NCI-H526 (cell line): Measurements from ENCODE around the gene CSMD2.

ENCODE experiments used
- DNase-seq, 2 experiments: peaks; one replicate each; lab custom pipeline; 2025; lab: John Stamatoyannopoulos, UW

CSMD2 gene

DNA sequence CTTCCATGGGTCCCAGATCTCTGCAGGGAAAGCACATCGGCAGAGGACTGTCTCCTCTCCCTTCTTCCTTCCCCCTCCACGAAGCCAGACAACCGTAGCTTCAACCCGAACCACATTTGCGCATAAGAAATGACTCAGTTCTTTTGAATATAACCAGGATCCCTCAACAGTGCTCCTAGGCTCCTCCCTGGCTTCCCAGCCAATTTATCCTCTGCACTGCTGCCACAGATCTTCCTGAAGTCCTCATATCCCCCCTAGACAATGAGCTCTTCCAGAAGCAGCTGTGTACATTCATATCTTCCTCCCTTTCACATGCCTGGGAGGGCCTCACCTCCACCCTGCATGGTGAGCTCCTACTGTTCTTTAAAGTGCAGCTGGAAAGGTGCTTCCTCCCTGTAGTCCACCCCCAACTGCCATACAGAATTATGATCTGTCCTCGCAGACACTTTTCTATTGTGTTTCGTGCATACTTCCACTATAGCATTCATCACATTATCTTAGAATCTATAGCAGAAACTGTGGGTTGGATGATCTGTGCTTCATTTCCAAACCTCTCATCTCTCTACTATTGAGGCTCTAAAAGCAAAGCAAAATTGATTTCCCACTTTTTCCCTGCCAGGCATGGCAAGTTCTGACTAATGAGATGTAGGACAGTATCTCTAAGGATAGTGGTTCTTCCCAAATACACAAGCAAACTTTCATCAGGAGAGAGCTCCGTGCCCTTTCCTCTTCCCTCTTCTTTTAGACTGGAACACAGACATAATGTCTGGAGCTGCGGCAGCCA is 480.4 kb downstream of the CSMD2 start:
- DNase-seq, result no peak

DNA sequence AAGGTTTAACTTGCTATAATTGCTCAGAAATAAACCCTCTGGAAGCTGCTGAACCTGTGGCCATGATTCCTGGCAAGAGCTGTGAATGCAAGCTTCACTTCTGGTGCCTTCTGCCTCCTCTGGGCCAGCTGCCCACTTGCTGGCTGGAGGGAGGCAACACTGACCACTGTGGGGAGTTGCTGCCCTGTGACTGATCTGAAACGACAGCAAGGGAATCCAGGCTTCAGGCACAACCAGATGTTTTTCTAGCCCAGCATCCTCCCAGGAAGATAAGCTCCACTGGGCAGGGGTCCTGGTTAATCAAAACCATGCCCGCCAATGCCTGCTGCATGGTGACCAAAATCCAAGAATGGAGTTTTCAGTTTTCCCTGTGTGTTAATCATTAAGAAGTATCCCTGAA is 481.1 kb downstream of the CSMD2 start:
- DNase-seq, result no peak

DNA sequence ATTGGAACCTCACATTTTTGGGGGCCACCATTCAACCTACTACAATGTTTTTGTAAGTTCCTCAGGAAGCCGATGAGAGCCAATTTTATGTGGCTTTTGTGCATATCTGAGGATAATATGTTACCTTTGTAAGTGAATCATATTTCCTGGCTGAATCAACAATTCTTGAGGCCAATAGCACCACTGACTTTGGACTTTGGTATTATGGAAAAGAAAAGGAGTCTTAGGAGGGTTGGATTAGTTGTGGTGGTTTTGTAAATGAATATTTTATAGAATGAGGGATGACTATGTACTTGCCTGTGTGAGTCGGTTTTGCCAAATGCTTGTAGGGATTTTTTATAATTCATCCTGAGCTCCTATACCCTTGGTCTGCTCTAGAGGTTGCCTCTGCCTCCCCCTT is 482.7 kb downstream of the CSMD2 start:
- DNase-seq, result no peak

DNA sequence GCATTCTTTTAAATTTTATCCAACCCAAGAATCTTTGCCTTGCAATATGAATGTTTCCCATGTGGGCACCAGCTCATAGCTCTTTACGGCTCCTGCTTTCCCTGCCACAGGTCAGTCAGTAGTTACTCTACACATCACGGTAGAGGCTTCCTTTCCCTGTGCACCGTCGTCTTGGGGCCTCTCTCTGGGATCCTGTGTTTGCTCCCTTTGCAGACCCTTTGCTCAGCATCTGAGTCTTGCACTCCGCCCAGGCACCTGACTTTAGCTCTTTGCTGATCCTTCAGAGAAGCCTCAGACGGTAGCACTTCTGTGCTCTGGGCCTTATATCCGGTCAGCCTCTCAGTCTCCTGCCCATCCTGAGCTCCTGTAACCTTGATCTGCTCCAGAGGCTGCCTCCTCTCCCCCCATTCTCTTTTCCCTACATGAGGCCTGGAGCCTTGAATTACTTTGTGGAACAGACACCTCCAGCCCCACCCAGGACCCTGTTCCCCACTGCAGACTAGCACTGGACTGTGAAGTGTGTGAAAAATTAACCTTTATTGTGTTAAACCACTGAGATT is 484.7 kb downstream of the CSMD2 start:
- DNase-seq, result no peak

DNA sequence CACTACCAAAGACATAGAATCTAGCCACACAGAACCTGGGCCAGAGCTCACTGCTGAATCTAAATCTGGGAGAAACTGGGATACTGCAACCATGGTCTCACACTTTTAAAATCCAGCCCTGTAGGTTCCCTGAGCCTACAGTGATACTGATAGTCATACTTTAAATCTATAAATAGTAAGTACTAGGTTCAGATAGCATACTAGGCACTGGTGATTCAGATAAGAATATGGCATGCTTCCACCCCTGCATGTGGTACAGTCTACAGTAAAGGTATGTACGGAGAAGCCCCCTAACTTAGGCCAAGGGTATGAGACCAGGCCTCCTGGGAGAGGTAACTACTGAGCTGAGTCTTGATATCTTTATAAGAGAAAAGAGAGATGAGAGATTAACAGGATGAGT is 494.5 kb downstream of the CSMD2 start:
- DNase-seq, result no peak

DNA sequence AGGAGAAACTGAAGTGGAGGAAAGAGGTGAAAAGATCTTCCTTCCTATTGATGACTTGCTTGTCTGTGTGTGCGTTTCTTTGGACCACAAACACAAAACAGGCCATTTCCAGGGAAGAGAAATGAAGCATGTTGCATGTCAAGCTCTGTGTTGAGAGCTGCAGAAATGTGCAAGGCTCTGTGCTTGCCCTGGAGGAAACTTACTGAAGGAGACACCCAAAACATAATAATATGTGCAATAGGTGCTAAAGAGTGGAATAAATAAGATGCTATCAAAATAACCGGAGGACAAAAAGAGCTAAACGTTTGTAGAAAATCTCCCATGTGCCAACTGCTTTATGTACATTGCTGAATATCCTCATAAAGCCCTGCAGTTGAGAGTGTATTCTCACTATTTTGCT is 496.3 kb downstream of the CSMD2 start:
- no peak for DNase-seq

DNA sequence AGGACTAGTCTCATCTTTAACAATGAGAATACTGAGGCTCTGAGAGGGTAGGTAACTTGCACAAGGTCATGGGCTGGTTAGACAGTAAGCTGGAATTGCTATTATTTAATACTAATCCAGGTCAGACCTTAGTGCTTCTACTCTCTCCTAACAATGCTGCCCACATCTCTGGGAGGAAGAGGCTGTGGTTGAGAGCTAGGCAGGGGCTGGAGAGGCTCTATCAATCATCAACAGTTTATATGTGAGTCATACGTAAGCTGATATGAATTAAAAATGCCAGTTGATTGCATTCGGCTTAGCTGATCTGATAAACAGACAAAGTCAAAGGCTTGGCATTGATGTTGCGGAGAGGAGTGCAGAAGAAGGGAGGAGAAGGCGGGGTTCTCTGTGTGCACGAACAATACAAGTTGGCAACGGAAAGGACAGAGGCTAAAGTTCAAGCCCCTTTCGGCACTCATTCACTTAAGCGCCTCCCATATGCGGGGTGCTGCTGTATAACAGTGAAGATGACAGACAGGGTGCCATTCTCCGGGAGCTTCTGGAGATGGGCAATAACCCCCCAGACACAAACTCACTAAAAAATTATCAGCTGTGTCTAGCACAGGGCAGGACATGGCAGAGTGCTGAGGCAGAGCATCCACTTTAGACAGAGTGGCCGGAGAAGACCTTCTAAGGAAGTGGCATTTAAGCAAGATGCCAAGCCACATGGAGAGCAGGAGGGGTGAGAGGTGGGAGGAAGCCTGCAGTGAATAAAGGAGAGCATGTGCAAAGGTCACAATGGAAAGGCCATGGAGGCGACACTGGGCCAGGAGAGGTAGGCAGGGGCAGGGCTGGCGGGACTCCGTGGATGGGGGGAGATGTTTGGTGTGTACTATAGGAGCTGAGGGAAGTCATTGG is 497.4 kb downstream of the CSMD2 start:
- DNase-seq, result no peak

DNA sequence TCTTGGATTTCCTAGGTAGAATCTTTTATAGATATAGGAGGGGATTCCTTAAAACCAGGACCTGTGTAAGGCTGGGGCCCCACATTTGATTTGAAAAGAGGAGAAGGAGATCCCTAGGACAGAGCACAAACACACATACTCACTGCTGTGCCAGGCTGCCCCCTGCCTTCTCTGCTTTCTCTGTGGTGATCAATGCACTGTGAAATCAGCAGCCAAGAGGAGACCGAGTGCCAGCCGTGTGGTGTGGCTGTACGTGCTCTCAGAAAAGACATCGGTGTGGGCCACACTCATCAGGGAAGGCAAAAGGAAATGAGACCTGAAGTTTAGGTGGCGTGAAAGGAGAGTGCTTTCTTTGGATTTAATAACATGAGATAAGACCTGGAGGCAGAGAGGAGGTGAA is 498.4 kb downstream of the CSMD2 start:
- no peak for DNase-seq

DNA sequence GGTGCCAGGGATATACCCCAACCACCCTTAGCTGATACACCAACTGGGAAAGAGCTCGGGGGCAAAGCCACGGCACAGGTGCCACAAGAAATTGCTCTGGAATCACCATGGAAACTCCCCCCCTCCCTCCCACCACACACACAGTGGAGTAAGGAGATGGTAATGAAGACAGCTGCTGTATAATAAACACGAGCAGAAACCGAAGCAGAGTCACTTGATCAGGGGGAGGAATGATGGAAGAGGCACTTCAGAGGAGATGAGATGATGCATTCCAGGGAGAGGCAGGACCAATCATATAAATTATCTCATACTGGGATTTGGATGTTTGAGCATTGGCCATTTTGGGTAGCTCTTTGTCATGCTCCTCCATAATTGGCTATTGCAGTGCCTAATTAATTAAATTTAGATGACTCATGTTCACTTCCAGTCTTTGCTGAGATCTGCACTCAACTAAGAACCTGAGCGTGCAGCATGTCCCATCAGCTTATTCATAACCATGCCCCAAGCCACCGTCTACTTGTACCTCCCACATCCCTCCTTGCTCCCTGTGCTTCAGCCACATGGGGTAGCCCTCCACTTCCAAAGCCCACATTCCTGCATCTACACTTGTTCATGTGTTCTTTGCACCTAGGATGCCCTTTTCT is 503.1 kb downstream of the CSMD2 start:
- DNase-seq, result peak; percentile 87

DNA sequence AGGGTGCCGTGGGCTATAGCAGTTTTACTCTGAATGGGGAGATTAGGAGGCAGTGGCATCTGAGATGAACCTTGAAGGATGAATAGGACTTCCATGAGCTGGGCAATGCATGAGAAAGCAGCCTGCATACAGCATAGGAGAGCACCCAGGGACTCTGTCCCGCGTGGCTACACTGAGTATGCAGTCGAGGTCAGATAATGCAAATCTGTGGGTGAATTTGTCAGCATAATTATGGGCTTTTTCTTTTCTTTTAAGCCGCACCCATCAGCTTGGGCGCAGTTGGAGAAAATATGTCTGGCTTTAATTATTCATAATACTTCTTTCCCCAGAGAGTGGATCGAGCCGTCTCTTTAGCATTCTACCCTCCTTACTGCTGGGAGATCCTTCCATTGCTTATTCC is 504.1 kb downstream of the CSMD2 start:
- DNase-seq, result peak; percentile 44 to 68

DNA sequence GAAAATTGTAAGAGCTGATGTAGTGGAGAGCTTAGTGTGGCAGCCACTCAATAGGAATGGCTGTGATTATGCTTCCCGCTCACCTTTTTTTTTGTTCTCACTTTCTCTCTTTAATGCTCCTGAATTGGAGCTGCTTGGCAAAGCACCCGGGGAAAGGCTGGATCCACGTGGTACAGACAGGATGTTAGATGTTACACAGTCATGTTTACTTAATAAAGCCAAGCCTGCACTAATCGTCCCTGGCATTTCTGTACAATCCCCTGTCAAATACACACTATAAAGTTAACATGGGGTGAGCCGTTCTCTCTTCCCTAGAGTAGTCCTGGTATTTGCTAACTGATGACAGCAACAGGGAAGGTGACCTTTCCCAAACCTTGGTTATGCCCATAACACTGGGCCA is 504.8 kb downstream of the CSMD2 start:
- DNase-seq, result peak in 1 of 2 experiments; percentile 35

DNA sequence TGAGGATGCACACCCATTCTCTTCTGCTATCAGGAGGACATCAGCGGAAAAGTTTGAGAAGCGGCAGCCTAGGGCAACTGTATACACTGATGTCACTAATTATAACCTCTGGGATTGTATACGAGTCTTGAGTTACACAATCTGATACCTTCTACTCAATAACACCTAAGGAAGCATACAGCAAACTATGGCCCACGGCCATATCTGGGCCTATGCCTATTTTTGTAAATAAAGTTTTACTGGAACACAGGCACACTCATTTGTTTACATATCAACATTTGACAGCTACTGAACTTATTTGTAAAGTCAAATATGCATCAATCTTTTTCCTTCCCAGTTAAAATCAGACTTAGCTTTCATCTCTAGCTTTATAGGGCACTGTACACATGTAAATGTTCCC is 505.4 kb downstream of the CSMD2 start:
- peak in 1 of 2 experiments; percentile 49 for DNase-seq

DNA sequence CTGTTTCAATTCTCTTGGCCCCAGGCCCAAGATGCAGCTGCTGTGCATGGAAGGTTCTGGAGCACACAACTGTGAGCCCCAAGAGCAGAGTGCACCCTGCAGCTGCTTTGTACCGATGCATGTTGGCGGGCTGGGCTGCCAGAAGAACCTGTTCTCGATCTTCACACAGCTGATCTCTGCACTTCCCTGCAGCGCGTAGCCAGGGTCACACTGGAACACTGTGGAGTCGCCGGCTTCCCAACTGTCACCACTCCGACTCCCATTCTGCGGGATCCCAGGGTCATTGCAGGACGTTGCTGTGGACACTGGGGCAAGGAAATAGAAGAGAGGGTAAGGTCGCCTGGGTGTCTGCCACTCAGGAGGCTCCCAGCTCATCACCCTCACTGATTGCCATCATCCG is 507.2 kb downstream of the CSMD2 start:
- peak in 1 of 2 experiments; percentile 40 for DNase-seq

DNA sequence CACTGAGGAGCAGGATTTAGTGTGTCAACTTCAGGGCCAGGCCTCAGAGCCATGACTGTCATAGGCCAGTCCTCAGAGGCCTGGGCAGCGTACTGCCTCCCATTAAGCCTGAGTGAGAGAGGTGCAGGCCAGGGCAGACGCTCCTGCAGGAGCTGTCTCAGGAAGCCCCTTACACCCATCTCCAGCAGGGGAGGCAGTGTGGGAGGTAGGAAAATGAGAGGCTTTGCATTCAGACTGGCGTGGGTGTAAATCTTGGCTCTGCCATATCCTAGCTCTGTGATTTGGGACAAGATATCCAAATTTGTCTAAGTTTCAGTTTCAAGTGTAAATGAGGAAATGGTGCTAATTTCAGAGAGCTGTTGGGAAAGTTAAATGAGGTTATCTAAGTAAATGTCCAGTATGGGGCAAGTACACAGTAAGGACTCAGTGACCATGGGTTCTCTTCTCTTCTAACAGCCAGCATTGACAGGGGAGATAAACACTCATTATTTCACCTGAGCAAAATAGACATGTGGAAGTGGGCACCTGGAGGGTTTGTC is 508.5 kb downstream of the CSMD2 start:
- no peak for DNase-seq

DNA sequence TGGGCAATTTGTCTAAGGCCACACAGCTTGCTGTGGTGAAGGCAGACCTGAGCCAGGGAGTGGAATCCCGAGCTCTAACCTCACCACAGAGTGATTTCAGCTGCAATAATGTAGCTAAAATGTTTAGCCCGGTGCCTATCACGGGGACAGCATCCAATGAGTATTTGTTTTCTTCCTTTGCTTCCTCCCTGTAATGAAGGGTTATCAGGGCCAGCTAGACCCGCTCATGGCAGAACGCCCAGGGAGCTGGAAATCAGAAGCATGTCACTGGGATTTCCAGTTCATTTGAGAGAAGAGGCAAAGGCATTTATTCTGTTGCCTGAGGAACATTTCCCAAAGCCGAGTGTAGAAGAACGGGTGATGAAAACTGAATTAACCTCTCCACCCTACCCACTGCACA is 509.5 kb downstream of the CSMD2 start:
- no peak for DNase-seq

DNA sequence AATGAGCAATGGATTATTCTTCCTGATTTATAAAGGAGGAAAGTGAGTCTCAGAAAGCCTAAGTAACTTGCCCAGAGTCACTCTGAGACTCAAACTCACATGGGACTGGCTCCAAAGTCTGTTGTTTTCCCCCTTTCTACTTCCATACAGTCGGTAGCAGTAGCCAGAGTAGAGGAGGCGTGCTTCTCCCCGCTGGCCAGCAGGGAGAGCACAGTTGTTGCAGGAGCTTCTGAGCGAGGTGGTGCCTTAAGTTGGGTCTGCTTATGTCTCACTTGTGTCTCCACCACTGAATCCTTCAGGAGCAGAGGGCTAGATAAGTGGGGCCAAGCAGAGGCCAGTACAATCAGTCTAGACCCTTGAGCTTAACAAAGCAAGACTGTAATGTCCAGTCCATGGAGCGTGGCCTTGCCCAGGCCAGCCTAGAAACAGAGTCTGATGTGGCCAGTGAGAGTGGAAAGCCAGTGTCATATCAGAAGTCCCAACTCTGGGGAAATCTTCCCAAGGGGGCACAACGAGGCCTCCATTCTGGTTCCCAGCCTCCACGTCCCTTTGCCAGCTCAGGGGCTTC is 510.7 kb downstream of the CSMD2 start:
- DNase-seq, result peak; percentile 32 to 79

DNA sequence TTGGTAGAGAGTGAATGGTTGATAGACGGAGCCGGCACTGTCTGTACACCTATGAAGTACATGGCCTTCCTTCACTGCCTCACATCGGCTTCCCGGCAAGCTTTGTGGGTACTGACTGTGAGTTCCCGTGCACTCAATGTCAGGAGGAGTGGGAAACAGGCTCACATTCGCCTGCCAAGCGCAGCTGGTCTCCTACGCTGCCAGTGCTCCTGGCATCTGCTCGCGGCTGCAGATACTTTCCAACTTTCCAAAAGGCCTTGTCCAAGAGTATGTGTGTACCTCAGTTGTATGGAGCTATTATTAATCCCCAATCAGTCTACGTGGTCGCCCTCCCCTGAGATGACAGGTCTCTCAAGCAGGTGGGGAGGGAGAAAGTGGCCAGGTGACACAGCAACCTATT is 511.8 kb downstream of the CSMD2 start:
- no peak for DNase-seq

DNA sequence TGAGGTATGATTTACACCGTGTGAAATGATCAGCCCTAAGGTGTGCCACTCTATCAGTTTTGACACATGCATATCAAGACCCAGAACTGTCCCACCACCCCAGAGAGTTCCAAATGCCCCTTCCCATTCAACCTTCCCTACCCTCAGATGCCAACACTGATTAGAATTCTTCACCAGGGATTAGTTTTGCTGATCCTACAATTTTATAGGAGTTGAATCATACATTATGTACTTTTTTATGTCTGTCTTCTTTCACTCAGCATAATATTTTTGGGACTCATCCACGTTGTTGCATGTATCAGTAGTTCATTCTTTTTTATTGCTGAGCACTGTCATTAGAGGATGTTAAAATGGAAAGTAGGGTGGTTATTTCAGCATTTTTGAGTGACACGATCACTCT is 514.3 kb downstream of the CSMD2 start:
- no peak for DNase-seq

DNA sequence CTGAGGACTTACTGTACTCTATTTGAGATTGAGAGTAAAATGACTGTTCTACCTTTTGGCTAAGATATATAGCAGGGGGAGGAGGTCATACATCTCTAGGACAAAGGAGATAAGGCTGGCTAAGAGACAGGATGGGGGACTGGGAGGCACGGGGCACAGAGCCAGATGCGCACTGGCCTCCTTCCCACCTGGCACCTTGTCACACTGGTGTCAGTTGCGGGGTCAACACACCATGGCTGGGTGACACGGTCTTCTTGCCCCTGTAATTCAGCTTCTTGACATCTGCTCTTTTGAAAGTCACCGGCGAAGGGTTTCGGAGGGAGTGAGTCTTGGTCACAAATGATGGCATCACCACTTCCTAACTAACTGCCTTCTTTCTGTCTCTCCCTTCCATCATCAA is 515.3 kb downstream of the CSMD2 start:
- no peak for DNase-seq

DNA sequence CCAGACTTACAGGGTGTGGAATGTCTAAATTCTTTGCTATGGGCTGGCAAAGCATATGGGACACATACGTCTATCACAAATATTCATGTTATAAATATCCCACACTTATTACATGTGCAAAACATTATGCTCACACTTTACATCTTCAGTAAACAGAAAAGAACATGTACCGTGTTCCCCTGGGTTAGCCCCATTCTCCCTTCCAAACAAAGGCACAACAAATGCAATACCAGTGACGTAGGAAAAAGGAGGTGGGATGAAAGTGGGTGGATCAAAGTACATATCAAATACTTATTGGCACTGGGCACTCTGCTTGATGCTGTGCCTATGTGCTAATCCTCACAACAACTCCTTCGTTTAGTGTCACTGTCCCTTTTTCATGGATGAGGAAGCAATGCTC is 521.8 kb downstream of the CSMD2 start:
- no peak for DNase-seq

DNA sequence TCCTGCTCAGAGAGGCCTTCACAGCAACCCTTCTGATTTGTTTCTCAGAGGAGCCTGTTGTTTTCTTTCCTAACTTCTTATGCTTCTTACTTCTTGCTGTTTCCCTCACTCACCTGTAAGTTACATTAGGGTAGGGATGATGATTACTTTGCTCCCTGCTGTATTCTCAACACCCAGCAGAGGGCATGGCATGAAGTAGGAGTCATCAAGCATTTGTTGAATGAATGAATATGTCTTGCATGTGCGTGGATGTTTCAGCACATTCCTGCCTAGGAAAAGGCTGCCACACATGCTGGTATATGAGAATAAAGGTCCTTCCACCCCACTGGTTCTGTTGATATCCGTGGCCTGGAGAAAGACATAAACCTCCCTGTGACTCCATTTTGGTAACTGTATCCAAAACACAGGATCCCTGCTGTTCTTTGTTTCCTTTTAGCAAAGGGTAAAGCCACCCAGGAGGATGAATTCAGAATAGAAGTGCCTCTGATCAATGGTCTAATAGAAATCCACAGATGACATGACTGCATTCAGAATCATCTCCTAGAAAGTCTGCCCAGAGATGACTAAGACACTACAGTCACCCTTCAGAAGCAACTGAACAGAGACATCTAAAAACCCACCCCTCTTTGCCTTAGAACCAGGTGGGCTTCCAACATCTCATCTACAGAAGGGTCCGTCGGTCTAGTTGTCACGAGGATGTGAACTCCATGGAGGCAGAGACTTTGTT is 523.8 kb downstream of the CSMD2 start:
- DNase-seq, result peak; percentile 30 to 62
